Retinal pigment epithelial cell (primary cell): ENCODE results near the gene MYPN.
"Not testable (repeated sequence)": the region's sequence is repeated elsewhere in the genome, so short reads cannot be mapped to it uniquely, and the experiment has no call there.

Experiments
- DNase-seq: peaks from one replicate; pipeline ENCODE4 v3.0.0-alpha.2; 2010; ENCODE audit warnings: low read depth
- H3K4me3 ChIP-seq: 2 replicates; pipeline ENCODE4 v1.5.1; 2011; ENCODE audit warnings: mild to moderate bottlenecking, low read length, control low read depth, moderate library complexity
- CTCF ChIP-seq: conservative IDR thresholded peaks from 2 replicates; pipeline ENCODE4 v1.5.1; 2011; ENCODE audit warnings: low read depth, low read length, control low read depth, inconsistent platforms

MYPN gene

DNA sequence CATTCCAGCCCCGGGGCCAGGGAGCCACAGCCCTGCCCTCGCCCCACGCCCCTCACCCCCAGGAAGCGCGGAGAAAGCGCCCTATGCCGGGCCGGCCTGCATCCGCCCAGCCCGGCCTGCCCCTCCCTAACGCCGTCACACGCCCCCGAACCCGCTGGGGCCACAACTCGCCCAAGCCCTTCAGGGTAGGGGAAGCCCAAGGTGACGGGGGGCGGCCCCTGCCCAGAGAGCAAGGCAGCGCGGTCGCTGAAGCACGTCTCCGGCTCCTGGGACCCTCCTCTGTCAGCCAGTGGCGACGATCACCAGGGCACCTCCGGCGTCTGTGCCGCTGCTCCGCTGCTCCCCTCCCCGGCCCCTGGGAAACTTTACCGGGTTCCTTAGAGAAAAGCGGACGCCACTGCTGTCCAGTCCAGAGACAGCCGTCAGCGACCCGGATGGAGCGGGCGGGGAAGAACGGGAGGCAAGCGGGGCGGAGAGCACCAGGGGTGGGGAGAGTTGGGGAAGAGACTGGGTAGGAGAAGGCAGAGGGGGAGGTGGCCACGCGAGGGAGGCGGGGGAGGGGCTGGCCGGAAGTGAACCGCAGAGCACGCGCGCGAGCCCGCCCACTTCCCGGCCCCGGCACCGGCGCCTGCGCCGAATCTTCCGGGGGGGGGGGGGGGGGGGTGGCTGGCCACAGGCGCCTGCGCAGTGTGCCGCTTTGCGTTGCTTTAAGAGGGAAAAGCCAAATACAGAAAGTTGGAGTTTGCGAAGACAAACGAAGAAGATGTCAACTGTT is 34.3 kb upstream of the MYPN start, which contains the start of gene HERC4:
HERC4 (minus strand) TSS at position 509 of the 775 bp plus-strand sequence. CDS start 2,175 bp downstream, outside the sequence.
- peak within 1 kb of the TSS; percentile 96 for H3K4me3 ChIP-seq
- TF ChIP-seq CTCF = no peak

DNA sequence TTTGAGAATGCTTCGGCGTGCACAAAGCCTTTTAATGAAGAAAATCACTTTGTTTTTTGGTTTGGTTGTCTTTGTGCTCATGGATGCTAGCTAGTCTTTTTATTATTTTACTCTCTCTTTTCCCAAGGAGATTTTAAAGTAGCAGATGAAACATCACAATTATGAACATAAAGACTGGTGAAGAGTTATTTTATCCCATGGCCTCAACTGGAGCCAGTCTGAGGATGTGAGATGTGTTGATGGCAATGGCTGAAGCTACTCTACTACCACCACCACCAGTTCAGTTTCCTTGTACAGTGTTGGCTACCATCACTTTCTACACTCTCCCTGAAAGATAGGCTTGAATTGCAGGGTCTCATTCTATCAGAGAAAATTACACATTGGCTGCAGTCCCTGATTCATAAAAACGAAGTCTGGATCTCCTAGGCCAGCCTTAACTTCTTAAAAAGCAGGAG is 33.7 kb upstream of the MYPN start:
- H3K4me3 ChIP-seq = peak overlapping the region; percentile 43
- DNase-seq = no peak
- no peak for TF ChIP-seq CTCF

More for the DNA sequence above, 34.3 kb upstream of the MYPN start, which contains the start of gene HERC4:
- DNase-seq = peak; percentile 62

DNA sequence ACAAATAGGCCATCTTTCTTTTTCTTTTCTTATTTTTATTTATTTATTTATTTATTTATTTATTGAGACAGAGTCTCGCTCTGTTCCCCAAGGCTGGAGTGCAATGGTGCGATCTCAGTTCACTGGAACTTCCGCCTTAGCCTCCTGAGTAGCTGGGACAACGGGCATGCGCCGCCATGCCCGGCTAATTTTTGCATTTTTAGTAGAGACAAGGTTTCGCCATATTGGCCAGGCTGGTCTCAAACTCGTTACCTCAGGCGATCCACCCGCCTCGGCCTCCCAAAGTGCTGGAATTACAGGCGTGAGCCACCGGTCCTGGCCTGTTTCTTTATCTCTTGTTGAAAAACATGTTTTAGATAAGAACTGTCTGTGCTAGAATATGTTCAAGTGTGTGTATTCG is 33.2 kb upstream of the MYPN start:
- not testable (repeated sequence) for DNase-seq

GRCh38 chr10:68077026-68077425 is 32.3 kb upstream of the MYPN start:
- no peak for DNase-seq
- no peak overlapping the region for H3K4me3 ChIP-seq
- no peak for TF ChIP-seq CTCF

More for the DNA sequence above, 33.2 kb upstream of the MYPN start:
- not testable (repeated sequence) for H3K4me3 ChIP-seq

DNA sequence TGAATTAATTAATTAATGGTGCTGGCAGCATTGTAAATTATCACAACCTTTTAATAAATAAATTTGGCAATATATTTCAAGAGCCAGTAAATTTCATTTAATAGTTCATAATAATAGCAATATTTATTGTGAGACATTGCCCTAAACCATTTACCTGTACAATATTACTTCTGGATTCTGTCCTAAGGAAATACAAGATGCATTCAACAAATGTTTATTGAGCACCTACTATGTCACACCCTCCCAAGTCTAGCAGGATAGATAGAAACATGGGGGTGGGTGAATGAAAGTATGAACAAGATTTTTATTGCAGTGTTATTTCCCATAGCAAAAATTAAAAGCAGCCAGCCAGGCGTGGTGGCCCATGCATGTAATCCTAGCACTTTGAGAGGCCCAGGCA is 29.9 kb upstream of the MYPN start:
- DNase-seq = no peak
- no peak for TF ChIP-seq CTCF
- no peak overlapping the region for H3K4me3 ChIP-seq

DNA sequence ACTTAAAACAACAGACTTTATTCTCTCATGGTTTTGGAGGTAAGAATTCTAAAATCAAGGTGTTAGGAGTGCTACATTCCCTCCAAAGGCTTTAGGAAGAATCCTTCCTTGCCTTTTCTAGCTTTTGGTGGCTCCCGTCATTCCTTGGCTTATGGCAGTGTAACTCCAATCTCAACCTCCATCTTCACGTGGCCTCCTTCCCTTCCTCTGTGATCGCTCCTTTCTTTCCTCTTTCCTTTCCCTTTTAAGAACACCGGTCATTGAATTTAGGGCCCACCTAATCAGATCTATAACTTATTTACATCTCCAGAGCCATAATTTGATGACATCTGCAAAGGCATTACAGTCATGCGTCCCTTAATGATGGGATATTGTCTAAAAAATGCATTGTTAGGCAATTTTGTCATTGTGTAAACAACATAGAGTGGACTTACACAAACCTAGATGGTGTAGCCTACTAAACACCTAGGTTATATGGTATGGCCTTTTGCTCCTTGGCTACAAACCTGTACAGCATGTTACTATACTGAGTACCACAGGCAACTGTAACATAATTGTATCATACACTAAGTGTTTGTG is 28.3 kb upstream of the MYPN start:
- no peak for DNase-seq
- TF ChIP-seq CTCF = no peak
- H3K4me3 ChIP-seq = no peak overlapping the region

GRCh38 chr10:68081916-68082315 is 27.4 kb upstream of the MYPN start:
- TF ChIP-seq CTCF = no peak
- no peak overlapping the region for H3K4me3 ChIP-seq
- DNase-seq = no peak
